ENCODE data around the gene PRKAR1B.

GRCh38 chr7:726854-727103, 302 bp downstream of the PRKAR1B start:
- TF ChIP-seq, protein P1, sequence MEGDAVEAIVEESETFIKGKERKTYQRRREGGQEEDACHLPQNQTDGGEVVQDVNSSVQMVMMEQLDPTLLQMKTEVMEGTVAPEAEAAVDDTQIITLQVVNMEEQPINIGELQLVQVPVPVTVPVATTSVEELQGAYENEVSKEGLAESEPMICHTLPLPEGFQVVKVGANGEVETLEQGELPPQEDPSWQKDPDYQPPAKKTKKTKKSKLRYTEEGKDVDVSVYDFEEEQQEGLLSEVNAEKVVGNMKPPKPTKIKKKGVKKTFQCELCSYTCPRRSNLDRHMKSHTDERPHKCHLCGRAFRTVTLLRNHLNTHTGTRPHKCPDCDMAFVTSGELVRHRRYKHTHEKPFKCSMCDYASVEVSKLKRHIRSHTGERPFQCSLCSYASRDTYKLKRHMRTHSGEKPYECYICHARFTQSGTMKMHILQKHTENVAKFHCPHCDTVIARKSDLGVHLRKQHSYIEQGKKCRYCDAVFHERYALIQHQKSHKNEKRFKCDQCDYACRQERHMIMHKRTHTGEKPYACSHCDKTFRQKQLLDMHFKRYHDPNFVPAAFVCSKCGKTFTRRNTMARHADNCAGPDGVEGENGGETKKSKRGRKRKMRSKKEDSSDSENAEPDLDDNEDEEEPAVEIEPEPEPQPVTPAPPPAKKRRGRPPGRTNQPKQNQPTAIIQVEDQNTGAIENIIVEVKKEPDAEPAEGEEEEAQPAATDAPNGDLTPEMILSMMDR (conservative IDR thresholded peaks at IDR 0.05 in 1 of 2, IDR thresholded peaks at IDR 0.05 in 1 of 2; ENCODE audit: extremely low read depth in 1 of 2, insufficient read depth in 1 of 2, low read depth in 1 of 2, low read length in 2 of 2), result no peak
- no peak for TF ChIP-seq EZH2 (IDR thresholded peaks at IDR 0.05; ENCODE audit: borderline replicate concordance, low read length)

Measured in mammary epithelial cell (primary cell).